ENCODE data around the gene TIMM10.

GRCh38 chr11:57483562-57483918 is 47.0 kb downstream of the TIMM10 start:
- TF ChIP-seq CTCF (IDR thresholded peaks at IDR 0.05), result no peak
- TF ChIP-seq POLR2A (IDR thresholded peaks at IDR 0.05), result no peak
- no peak for TF ChIP-seq EP300 (IDR thresholded peaks at IDR 0.05; ENCODE audit: low read depth)

Data from transverse colon (tissue), 3 donors.